Smooth muscle cell (in vitro differentiated cells): ENCODE results near the gene TMEM233. TPM values are rescaled to one million over a fixed set of nuclear protein-coding genes. Genes with fewer than 3 reads are reported as not detected.

Experiments
- DNase-seq: peaks from one replicate; lab custom pipeline; 2025; ENCODE audit not compliant: unreplicated experiment; lab: John Stamatoyannopoulos, UW
- H2AFZ ChIP-seq: fragments of 200-600 bp; sonication (generic); 2 replicates; pipeline ENCODE4 v1.6.0; 2016; ENCODE audit warnings: antibody characterized with exemption, low read depth, mild to moderate bottlenecking
- H3F3A ChIP-seq: fragments of 200-600 bp; sonication (generic); 2 replicates; pipeline ENCODE4 v1.6.0; 2017; ENCODE audit warnings: antibody characterized with exemption, low read depth
- H3K27ac ChIP-seq: fragments of 200-600 bp; sonication (generic); 2 replicates; pipeline ENCODE4 v1.5.1; 2016; ENCODE audit warnings: low read depth, mild to moderate bottlenecking
- H3K27me3 ChIP-seq: fragments of 200-600 bp; sonication (generic); 2 replicates; pipeline ENCODE4 v1.6.1; 2016; ENCODE audit warnings: low read depth, mild to moderate bottlenecking
- H3K36me3 ChIP-seq: fragments of 200-600 bp; sonication (generic); 2 replicates; pipeline ENCODE4 v1.5.1; 2016; ENCODE audit warnings: low read depth
- H3K4me1 ChIP-seq: fragments of 200-600 bp; sonication (generic); 2 replicates; pipeline ENCODE4 v1.5.1; 2016; ENCODE audit warnings: low read depth
- H3K4me2 ChIP-seq: fragments of 200-600 bp; sonication (generic); 2 replicates; pipeline ENCODE4 v1.6.0; 2016; ENCODE audit warnings: mild to moderate bottlenecking
- H3K4me3 ChIP-seq: fragments of 200-600 bp; sonication (generic); 2 replicates; pipeline ENCODE4 v1.5.1; 2016; ENCODE audit warnings: mild to moderate bottlenecking
- H3K79me2 ChIP-seq: fragments of 200-600 bp; sonication (generic); 2 replicates; pipeline ENCODE4 v1.6.0; 2016; ENCODE audit warnings: low read depth, mild to moderate bottlenecking
- H3K9ac ChIP-seq: fragments of 200-600 bp; sonication (generic); 2 replicates; pipeline ENCODE4 v1.6.0; 2016; ENCODE audit warnings: low read depth
- H3K9me3 ChIP-seq: fragments of 200-600 bp; sonication (generic); replicated peaks from 2 replicates; pipeline ENCODE4 v1.5.1; 2016; ENCODE audit warnings: low read depth
- H4K20me1 ChIP-seq: fragments of 200-600 bp; sonication (generic); 2 replicates; pipeline ENCODE4 v1.6.0; 2016; ENCODE audit warnings: low read depth
- CTCF ChIP-seq: fragments of 200-600 bp; sonication (generic); IDR thresholded peaks from 2 replicates; pipeline ENCODE4 v1.5.1; 2017; ENCODE audit warnings: borderline replicate concordance, mild to moderate bottlenecking, antibody characterized with exemption; ENCODE audit not compliant: insufficient read depth, poor library complexity, severe bottlenecking
- WGBS: methylation state at CpG from one replicate; pipeline ENCODE4 v1.1.7; 2016; ENCODE audit warnings: low lambda C conversion rate; 5-methylcytosine and 5-hydroxymethylcytosine counted together
- polyA plus RNA-seq: library from polyadenylated mRNA; unstranded; fragments of >200 nt; fragmentation: Nextera tagmentation; extraction: Ambion mirVana; gene quantifications from 2 replicates; pipeline ENCODE4 v1.2.1, GENCODE V29; 2016
- total RNA-seq: library from RNA; depleted of rRNA; stranded (reverse); fragments of >200 nt; gene quantifications from 2 replicates; pipeline ENCODE4 v1.2.3, GENCODE V29; 2014

The TMEM233 gene
- total and polyA plus RNA-seq, 2 experiments from 2014 or later, result not detected

GRCh38 chr12:119601877-119602733 lies 8.5 kb downstream of the TMEM233 start:
- Histone ChIP-seq H3K9me3 (no peaks in the 10 kb centered on the region), H3K4me1 (no peaks in the 10 kb centered on the region), H3K4me2 (no peak overlapping the region), H3K79me2 (no peaks in the 10 kb centered on the region), H4K20me1 (no peaks in the 10 kb centered on the region), H2AFZ (no peak overlapping the region), H3K27ac (no peak overlapping the region), H3K27me3 (peaks cover 24% of the 10 kb centered on the region), H3K36me3 (no peaks in the 10 kb centered on the region), H3K4me3 (no peak overlapping the region), H3F3A (no peaks in the 10 kb centered on the region), H3K9ac (no peak overlapping the region)
- no peak for TF ChIP-seq CTCF
- no peak for DNase-seq
- WGBS, result 76% methylated on average over 7 of the region's 7 CpGs

DNA sequence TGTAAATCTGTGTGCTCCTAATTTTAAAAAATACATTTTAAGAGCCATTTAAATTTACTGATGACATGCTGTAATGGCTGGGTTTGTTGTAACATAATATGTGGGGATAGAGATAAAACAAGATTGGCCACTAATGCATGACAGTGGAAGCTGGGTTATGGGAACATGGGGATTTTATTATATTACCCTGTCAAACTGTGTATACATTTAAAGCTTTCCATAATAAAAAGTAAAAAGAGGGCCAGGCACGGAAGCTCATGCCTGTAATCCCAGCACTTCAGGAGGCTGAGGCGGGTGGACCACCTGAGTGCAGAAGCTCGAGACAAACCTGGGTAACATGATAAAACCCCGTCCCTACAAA lies 9.1 kb downstream of the TMEM233 start:
- H3K9me3 ChIP-seq, result no peaks in the 10 kb centered on the region
- no peak overlapping the region for H3K4me2 ChIP-seq
- no peaks in the 10 kb centered on the region for H3K36me3 ChIP-seq
- H4K20me1 ChIP-seq, result no peaks in the 10 kb centered on the region
- no peak overlapping the region for H3K9ac ChIP-seq
- H2AFZ ChIP-seq, result no peak overlapping the region
- H3K27ac ChIP-seq, result no peak overlapping the region
- DNase-seq, result no peak
- H3K4me1 ChIP-seq, result no peaks in the 10 kb centered on the region
- WGBS, result 85% methylated on average over 4 of the region's 4 CpGs
- H3K4me3 ChIP-seq, result no peak overlapping the region
- H3K79me2 ChIP-seq, result no peaks in the 10 kb centered on the region
- H3K27me3 ChIP-seq, result peaks cover 18% of the 10 kb centered on the region
- no peaks in the 10 kb centered on the region for H3F3A ChIP-seq
- TF ChIP-seq CTCF, result no peak

DNA sequence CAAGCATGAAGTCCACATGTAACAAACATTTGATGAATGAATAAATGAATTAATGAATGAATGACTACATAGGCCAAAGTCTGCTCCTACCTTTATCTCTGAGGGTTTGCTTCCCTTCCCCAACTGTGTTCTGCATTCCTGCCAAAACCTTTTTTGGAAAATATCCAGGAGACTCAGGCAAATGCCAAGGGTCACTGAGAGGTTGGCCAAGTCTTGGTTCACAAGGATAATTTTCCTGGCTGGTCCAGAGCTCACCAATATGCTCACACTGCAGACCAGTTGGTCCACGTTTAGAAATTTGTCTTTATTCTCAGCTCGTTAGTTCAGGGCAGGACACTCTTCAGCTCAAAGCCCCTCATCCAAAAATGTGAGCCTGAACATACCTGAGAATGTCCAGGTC lies 10.2 kb downstream of the TMEM233 start:
- H2AFZ ChIP-seq, result no peak overlapping the region
- H3K4me2 ChIP-seq, result no peak overlapping the region
- TF ChIP-seq CTCF, result no peak
- no peak overlapping the region for H3K27ac ChIP-seq
- WGBS, result 67% methylated on average over 2 of the region's 2 CpGs
- H3K4me3 ChIP-seq, result no peak overlapping the region
- H3K4me1 ChIP-seq, result no peaks in the 10 kb centered on the region
- H3K9ac ChIP-seq, result no peak overlapping the region
- no peaks in the 10 kb centered on the region for H3K79me2 ChIP-seq
- peaks cover 13% of the 10 kb centered on the region for H3K27me3 ChIP-seq
- no peak for DNase-seq
- no peaks in the 10 kb centered on the region for H3F3A ChIP-seq
- no peaks in the 10 kb centered on the region for H4K20me1 ChIP-seq
- H3K9me3 ChIP-seq, result no peaks in the 10 kb centered on the region
- no peaks in the 10 kb centered on the region for H3K36me3 ChIP-seq

- Histone ChIP-seq H4K20me1 (no peaks in the 10 kb centered on the region), H3K9ac (no peak overlapping the region), H3K9me3 (no peaks in the 10 kb centered on the region), H3K4me2 (no peak overlapping the region), H3K4me1 (no peaks in the 10 kb centered on the region), H3K36me3 (no peaks in the 10 kb centered on the region), H3F3A (no peaks in the 10 kb centered on the region), H3K27ac (no peak overlapping the region), H3K79me2 (no peaks in the 10 kb centered on the region), H3K27me3 (peaks cover 13% of the 10 kb centered on the region), H2AFZ (no peak overlapping the region), H3K4me3 (no peak overlapping the region)
- WGBS, result 66% methylated on average over 3 of the region's 3 CpGs
- TF ChIP-seq CTCF, result no peak
- no peak for DNase-seq
Observed at GRCh38 chr12:119609358-119609757, 15.8 kb downstream of the TMEM233 start.
